ENCODE results near the gene SLC4A7. TPM values are rescaled to one million over a fixed set of nuclear protein-coding genes. Genes with fewer than 3 reads are reported as not detected.
"Not testable (repeated sequence)": the region's sequence is repeated elsewhere in the genome, so short reads cannot be mapped to it uniquely, and the experiment has no call there.

The SLC4A7 gene
- total RNA-seq (2021) (28.1 and 31.7 TPM in 2 replicates), Bru-seq, nascent RNA (percentile 88 among the genes with signal in this experiment), BruChase-seq, experiment 1, labeled RNA remaining after a 2-hour chase (percentile 86 among the genes with signal in this experiment), BruChase-seq, experiment 2, labeled RNA remaining after a 6-hour chase (percentile 79 among the genes with signal in this experiment)
- long read RNA-seq, partial matches to known transcripts = 4 of 7 reads
- long read RNA-seq, other reads (novel, unspliced or antisense) = 3 of 7 reads

GRCh38 chr3:27484015-27484844 is at the start of gene SLC4A7:
Gene SLC4A7, minus strand, starts transcription at chr3:27484384. Its CDS starts 258 bp downstream, at chr3:27484126.
- Histone ChIP-seq H3K4me1 (replicated peaks; ENCODE audit: insufficient read depth) (peaks cover 38% of the 10 kb centered on the region), H4K20me1 (ENCODE audit: insufficient read depth) (no peaks in the 10 kb centered on the region; the same call in 1 of the 2 replicates), H3K27me3 (ENCODE audit: insufficient read depth, low read depth) (no peaks in the 10 kb centered on the region), H2AFZ (peak within 1 kb of the TSS; percentile 88), H3K9me3 (ENCODE audit: insufficient read depth, low read depth) (no peaks in the 10 kb centered on the region), H3K79me2 (ENCODE audit: low read depth) (peaks cover 44% of the 10 kb centered on the region), H3K4me3 (peak within 1 kb of the TSS; percentile 77), H3K27ac (peak within 1 kb of the TSS; percentile 71), H3F3A (ENCODE audit: insufficient read depth, low read depth) (peaks cover 13% of the 10 kb centered on the region; the same call in 1 of the 2 replicates), H3K36me3 (ENCODE audit: low read depth) (no peaks in the 10 kb centered on the region), H3K4me2 (peak within 1 kb of the TSS; percentile 91), H3K9me2 (ENCODE audit: insufficient read depth) (no peaks in the 10 kb centered on the region)
- ChIA-PET POLR2A (ENCODE audit: unreplicated experiment) (interaction anchor here (0.6 to 1.0 kb wide), 3 partner anchors 51 to 265 kb away, joined by 3 read pairs; no protein-coding TSS in a partner anchor), CTCF (no interaction called here)
- DNase-seq = peak; percentile 89 to 98
- BruUV-seq (replicated peaks) = no TSS peak
- TF ChIP-seq CTCF (conservative IDR thresholded peaks at IDR 0.05) (no peak), EZH2 (IDR thresholded peaks at IDR 0.05; ENCODE audit: low read depth) (no peak)
- intact Hi-C loops (cut with micrococcal nuclease; ENCODE audit: unreplicated experiment) = loop anchor here (1.0 to 5.0 kb wide), 4 partner anchors 50 to 758 kb away; partner anchors contain the start of gene CMC1

GRCh38 chr3:27533261-27533607 is 49.0 kb upstream of the SLC4A7 start:
- TSS peak; percentile 76 for BruUV-seq (replicated peaks)
- Histone ChIP-seq H2AFZ (peak overlapping the region; percentile 58), H3F3A (ENCODE audit: insufficient read depth, low read depth) (peaks cover 49% of the 10 kb centered on the region), H4K20me1 (ENCODE audit: insufficient read depth) (no peaks in the 10 kb centered on the region), H3K36me3 (ENCODE audit: low read depth) (no peaks in the 10 kb centered on the region), H3K4me2 (peak overlapping the region; percentile 75), H3K27me3 (ENCODE audit: insufficient read depth, low read depth) (no peaks in the 10 kb centered on the region), H3K9me3 (ENCODE audit: insufficient read depth, low read depth) (no peaks in the 10 kb centered on the region), H3K4me3 (peak overlapping the region; percentile 7; the same call in 1 of the 2 replicates), H3K4me1 (replicated peaks; ENCODE audit: insufficient read depth) (peaks cover 54% of the 10 kb centered on the region), H3K27ac (peak overlapping the region; percentile 95), H3K9me2 (ENCODE audit: insufficient read depth) (no peaks in the 10 kb centered on the region), H3K79me2 (ENCODE audit: low read depth) (no peaks in the 10 kb centered on the region)
- CTCF ChIA-PET = no interaction called here
- intact Hi-C loops (cut with micrococcal nuclease; ENCODE audit: unreplicated experiment) = loop anchor here (5.0 to 10.0 kb wide), 2 partner anchors 101 to 338 kb away; no protein-coding TSS in a partner anchor
- TF ChIP-seq CTCF (conservative IDR thresholded peaks at IDR 0.05) (no peak), EZH2 (IDR thresholded peaks at IDR 0.05; ENCODE audit: low read depth) (no peak)
- DNase-seq = no peak
- POLR2A ChIA-PET (ENCODE audit: unreplicated experiment) = interaction anchor here (0.7 kb wide), 1 partner anchor 11 kb away, joined by 3 read pairs; no protein-coding TSS in a partner anchor

GRCh38 chr3:27532426-27533260 is 48.5 kb upstream of the SLC4A7 start:
- BruUV-seq (replicated peaks) = no TSS peak
- no peaks in the 10 kb centered on the region for H3K36me3 ChIP-seq (ENCODE audit: low read depth)
- no peaks in the 10 kb centered on the region for H3K27me3 ChIP-seq (ENCODE audit: insufficient read depth, low read depth)
- no peaks in the 10 kb centered on the region for H3K79me2 ChIP-seq (ENCODE audit: low read depth)
- no peaks in the 10 kb centered on the region for H3K9me3 ChIP-seq (ENCODE audit: insufficient read depth, low read depth)
- H4K20me1 ChIP-seq (ENCODE audit: insufficient read depth) = no peaks in the 10 kb centered on the region
- CTCF ChIA-PET = no interaction called here
- intact Hi-C loops (cut with micrococcal nuclease; ENCODE audit: unreplicated experiment) = loop anchor here (5.0 to 10.0 kb wide), 2 partner anchors 100 to 338 kb away; no protein-coding TSS in a partner anchor
- H3F3A ChIP-seq (ENCODE audit: insufficient read depth, low read depth) = peaks cover 49% of the 10 kb centered on the region
- H2AFZ ChIP-seq = peak overlapping the region; percentile 58
- H3K4me3 ChIP-seq = peak overlapping the region; percentile 7; the same call in 1 of the 2 replicates
- H3K9me2 ChIP-seq (ENCODE audit: insufficient read depth) = no peaks in the 10 kb centered on the region
- TF ChIP-seq EZH2 (IDR thresholded peaks at IDR 0.05; ENCODE audit: low read depth) (no peak), CTCF (conservative IDR thresholded peaks at IDR 0.05) (no peak)
- POLR2A ChIA-PET (ENCODE audit: unreplicated experiment) = no interaction called here
- DNase-seq = no peak
- peaks cover 54% of the 10 kb centered on the region for H3K4me1 ChIP-seq (replicated peaks; ENCODE audit: insufficient read depth)
- peak overlapping the region; percentile 95 for H3K27ac ChIP-seq
- peak overlapping the region; percentile 75 for H3K4me2 ChIP-seq

- H2AFZ ChIP-seq; H3K4me3 ChIP-seq; H3K9me3 ChIP-seq (ENCODE audit: insufficient read depth, low read depth); H3K9me2 ChIP-seq (ENCODE audit: insufficient read depth); H3K27ac ChIP-seq; H3K27me3 ChIP-seq (ENCODE audit: insufficient read depth, low read depth); H4K20me1 ChIP-seq (ENCODE audit: insufficient read depth); CTCF ChIA-PET; H3K79me2 ChIP-seq (ENCODE audit: low read depth); DNase-seq; H3K4me2 ChIP-seq; H3K36me3 ChIP-seq (ENCODE audit: low read depth); BruUV-seq (replicated peaks); POLR2A ChIA-PET (ENCODE audit: unreplicated experiment): not testable (repeated sequence)
- Histone ChIP-seq H3K4me1 (replicated peaks; ENCODE audit: insufficient read depth) (peaks cover 44% of the 10 kb centered on the region), H3F3A (ENCODE audit: insufficient read depth, low read depth) (peaks cover 40% of the 10 kb centered on the region)
- intact Hi-C loops (cut with micrococcal nuclease; ENCODE audit: unreplicated experiment) = loop anchor here (5.0 to 10.0 kb wide), 2 partner anchors 99 to 336 kb away; no protein-coding TSS in a partner anchor
Observed at GRCh38 chr3:27531193-27531751, 47.1 kb upstream of the SLC4A7 start.

Data from PC-9 (cell line).